HG03103 (cell line): ENCODE measurements around the gene MUC20.
"Not testable (repeated sequence)": the region's sequence is repeated elsewhere in the genome, so short reads cannot be mapped to it uniquely, and the experiment has no call there.

Experiments
- ATAC-seq: cut with Tn5 transposase; IDR thresholded peaks from one replicate; pipeline ENCODE4 v1.9.1; 2021; ENCODE audit warnings: low read depth; ENCODE audit not compliant: unreplicated experiment

Gene MUC20

DNA sequence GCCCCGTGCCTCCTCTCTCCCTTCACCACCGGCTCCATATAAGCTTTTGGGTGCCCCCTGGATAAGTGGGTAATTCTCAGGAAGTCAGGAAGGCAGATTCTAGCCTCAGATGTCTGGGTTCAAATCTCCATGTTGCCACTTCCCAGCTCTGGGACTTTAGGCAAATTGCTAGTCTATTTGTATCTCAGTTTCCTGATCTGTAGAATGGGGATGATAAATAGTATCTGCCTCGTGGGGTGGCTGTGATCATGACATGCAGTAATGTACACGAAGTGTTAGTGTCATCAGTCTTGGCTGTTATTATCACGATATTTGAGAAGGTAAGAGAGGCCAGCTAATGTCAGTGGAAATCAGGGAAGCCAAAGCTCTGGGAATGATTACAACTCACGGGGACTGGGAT lies 47.6 kb downstream of the MUC20 start:
- ATAC-seq = no peak

DNA sequence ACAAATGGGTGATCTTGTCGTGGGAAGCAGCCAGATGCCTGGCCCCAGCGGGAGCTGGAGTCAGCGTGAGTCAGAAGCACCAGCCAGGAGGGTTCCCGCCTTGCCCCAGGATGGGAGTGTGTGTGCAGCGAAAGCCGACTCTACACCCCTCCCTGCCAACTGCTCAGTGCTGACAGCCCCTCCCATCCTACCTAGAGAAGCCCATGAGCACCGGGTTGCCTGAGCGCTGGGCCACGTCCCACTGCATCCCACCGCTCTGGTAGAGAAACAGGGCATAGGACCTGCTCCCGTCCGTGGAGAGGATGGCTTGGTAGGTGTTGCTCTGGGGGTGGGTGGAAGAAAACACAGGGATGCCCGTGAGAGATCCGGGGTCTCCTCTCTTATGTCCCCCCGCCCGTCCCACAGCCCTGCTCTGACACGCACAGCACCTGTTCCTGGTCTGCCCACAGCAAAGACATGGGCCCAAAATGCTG lies 48.1 kb downstream of the MUC20 start:
- ATAC-seq = no peak

DNA sequence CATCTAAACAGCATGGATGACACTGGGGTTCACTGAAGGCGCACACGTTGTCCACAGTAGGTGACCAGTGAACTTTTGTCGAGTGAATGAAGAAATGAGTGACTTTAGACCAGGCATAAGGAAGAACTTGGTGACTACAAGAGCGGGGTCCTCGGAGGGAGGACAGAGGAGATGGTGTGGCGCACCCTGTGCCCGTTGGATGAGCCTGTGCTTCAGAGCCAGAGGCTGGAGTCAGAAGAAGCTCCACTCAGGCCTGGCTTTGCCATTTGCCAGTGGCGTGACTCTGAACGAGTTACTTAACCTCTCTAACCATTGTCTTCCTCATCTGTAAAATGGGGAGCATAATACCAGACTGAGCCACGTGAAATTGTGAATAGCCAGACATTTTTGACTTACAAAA lies 48.8 kb downstream of the MUC20 start:
- ATAC-seq = no peak

DNA sequence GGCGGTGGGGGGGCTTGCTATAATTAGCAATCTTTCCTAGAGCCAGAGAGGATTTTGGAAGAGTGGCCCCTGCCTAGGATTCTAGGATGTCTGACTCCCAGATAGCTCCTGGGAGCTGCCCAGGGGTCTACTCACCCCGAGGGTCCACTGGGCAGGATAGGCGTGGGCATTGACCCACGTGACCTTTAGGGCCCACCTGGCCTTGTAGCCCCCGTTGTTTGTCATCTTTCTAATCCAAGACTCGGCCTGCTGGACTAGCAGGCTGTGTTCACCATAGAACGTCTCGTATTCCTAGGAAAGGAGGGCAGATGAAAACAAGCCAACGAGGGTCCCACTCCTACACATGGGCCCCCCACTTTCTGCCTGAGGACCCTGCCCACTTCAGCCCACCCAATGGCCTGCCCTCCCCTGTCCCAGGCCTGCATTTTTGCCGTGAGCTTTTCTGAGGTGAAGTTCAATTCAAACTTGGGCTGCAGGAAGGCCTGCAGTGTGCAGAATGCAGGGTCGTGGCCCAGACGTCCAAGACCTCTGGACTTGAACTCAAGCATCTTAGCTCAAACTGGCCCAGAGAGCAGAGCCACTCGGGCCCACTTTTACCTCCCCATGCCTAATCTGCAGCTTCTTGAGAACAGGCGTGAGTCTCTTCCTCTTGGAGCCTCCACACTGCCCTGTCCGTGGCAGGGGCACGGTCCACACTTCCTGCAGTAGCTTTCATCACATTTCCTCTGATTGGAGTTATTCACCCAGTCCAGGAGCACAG lies 49.5 kb downstream of the MUC20 start:
- ATAC-seq = no peak

DNA sequence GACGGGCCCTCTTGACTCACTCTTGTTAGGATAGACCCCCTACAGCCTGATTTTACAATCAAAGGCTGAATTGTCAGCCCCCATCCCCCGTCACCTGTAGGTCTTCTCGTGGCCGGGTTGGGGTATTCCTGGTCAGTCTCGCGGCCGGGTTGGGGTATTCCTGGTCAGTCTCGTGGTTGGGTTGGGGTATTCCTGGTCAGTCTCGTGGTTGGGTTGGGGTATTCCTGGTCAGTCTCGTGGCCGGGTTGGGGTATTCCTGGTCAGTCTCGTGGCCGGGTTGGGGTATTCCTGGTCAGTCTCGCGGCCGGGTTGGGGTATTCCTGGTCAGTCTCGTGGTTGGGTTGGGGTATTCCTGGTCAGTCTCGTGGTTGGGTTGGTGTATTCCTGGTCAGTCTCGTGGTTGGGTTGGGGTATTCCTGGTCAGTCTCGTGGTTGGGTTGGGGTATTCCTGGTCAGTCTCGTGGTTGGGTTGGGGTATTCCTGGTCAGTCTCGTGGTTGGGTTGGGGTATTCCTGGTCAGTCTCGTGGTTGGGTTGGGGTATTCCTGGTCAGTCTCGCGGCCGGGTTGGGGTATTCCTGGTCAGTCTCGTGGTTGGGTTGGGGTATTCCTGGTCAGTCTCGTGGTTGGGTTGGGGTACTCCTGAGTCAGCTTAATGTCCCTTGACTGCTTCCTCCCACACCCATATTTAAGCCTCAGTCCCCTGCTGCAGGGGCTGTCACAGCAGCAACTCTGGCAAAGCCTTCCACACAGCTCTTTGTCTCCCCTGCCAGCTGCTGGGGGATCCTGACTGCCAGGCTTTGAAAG lies 50.3 kb downstream of the MUC20 start:
- not testable (repeated sequence) for ATAC-seq

DNA sequence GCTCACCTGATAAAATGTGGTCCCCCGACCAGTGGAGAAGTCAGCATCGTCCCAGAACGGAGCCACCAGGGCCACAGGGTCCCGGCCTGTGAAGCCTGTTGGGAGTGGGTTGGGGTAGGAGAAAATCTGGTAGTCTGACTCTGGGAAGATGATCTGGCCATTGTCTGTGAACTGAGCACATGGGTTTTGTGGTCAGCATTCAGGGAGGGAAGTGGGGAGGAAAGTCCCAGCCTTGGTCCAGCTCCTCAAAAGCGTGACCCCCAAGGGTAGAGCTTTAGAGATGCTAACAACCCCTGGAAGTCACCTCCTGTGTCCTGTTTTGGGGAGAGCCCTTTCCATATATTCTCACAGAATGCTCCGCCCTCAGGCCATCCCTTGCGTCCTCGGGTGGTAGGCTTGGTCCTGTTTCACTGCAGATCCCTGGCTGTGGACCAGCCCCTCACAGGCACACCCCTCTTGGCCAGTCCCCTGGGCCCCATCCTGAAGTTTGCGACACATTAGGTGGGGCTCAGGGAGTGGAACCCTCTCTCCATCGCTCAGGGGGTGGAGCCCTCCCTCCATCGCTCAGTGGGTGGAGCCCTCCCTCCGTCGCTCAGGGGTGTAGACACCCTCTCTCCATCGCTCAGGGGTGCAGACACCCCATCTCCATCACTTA lies 51.0 kb downstream of the MUC20 start:
- no peak for ATAC-seq

DNA sequence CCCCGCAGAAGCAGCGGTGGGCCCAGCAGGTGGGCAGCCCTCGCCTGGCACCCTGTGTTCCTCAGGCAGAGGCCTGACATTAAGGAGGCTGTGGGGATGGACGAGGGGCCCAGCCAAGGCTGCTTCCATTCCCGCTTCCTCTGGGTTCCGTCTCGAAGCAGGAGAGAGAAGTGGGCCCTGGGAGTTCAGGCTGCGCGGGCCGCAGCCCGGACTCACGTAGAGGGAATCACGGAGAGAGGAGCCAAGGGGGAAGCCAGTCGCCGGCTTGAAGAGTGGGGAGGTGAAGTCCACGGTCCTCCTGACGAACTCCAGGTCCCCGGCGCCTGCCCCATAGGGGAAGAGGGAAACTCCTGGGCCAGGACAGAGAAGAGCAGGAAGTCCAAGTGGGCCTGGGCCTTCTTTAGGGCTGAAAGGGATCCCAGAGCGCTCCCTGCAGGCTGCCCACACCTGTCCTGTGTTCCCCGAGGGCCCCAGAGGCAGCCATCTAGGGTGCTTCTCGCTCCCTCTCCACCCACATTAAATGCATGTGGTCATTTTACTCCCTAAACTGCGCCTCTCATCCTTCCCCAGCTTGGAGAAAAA lies 53.3 kb downstream of the MUC20 start:
- no peak for ATAC-seq

DNA sequence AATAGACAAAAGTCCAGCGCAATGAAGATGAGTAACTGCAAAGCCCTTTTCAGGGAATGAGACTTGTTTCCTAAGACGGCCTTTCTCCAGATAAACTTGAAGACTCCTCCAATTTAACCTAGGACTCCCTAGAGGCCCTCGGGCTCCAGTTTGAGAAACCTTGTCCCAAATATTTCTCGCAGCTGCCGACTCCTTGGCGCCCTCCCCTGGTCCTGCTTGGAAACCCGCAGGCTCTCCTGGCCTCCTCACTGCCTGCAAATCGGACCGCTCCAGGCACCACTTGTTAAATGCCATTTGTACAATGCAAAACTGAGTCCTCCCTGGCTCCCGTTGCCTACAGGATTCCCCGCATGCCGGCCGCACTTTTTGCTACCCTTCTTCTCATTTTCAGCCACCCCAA lies 54.1 kb downstream of the MUC20 start:
- ATAC-seq = no peak

DNA sequence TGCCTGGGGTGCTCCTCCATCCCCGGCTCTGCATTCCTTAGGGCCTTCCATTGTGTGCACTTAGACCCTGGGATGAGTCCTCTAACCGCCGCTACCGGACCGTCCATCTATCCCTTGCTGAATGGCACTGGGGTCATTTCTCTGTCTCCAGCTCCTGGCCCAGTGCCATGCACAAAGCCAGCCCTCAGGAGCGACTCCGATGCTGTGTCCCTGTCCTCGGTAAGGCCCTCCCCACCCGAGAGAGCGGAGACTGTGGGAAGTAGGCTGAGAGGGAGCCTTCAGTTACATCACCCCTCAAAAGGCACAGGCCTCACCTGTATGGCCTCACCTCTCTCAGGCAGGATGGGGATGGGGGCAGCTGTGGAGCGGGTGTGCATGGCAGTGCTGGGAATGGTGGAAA lies 57.2 kb downstream of the MUC20 start:
- no peak for ATAC-seq

DNA sequence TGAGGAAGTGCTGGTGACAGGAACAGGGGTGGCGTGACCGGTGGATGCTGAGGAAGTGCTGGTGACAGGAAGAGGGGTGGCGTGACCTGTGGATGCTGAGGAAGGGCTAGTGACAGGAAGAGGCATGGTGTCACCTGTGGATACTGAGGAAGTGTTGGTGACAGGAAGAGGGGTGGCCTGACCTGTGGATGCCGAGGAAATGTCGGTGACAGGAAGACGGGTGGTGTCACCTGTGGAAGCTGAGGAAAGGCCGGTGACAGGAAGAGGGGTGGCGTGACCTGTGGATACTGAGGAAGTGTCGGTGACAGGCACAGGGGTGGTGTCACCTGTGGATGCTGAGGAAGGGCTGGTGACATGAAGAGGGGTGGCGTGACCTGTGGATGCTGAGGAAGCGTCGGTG lies 60.5 kb downstream of the MUC20 start:
- not testable (repeated sequence) for ATAC-seq
